Stimulated activated CD4-positive, alpha-beta T cell treated with anti-CD3 and anti-CD28 coated beads, Interleukin-15, amount 100 ng/mL, for 1 hour (primary cell): Measurements from ENCODE around the gene ZKSCAN2.

ENCODE experiments used
- DNase-seq, 2 donors: peaks; one replicate each; pipeline ENCODE4 v3.0.0-alpha.2; 2020; ENCODE audit warnings: low read depth in 1 of 2, low spot score in 1 of 2

The ZKSCAN2 gene

DNA sequence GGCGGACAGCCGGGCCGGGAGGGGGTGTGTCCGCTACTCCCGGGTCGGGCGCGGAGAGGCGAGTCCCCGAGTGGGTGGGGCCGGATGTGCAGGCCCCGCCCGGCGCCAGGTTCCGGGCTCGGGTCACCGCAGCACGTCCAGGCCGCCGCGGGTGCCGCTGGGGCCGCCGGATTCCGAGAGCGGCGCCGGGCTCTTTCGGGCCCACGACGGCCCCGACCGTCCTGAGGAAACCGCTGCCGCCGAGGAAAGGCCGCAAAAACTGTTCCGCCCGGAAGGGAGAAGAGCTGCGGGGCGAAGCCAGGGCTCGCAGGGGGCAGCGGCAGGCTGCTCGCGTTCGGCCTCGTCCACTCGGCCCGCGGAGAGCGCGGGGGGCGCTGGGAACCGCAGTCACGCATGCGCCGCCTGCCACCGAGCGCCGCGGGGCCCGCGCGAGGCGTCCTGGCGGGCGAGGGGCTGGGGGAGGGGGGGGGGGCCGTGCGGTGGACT, at the start of gene ZKSCAN2:
Gene ZKSCAN2, minus strand, starts transcription at position 376 of the 486 bp plus-strand sequence. CDS start 718 bp downstream, outside the sequence.
- DNase-seq, result peak; percentile 65 to 70

DNA sequence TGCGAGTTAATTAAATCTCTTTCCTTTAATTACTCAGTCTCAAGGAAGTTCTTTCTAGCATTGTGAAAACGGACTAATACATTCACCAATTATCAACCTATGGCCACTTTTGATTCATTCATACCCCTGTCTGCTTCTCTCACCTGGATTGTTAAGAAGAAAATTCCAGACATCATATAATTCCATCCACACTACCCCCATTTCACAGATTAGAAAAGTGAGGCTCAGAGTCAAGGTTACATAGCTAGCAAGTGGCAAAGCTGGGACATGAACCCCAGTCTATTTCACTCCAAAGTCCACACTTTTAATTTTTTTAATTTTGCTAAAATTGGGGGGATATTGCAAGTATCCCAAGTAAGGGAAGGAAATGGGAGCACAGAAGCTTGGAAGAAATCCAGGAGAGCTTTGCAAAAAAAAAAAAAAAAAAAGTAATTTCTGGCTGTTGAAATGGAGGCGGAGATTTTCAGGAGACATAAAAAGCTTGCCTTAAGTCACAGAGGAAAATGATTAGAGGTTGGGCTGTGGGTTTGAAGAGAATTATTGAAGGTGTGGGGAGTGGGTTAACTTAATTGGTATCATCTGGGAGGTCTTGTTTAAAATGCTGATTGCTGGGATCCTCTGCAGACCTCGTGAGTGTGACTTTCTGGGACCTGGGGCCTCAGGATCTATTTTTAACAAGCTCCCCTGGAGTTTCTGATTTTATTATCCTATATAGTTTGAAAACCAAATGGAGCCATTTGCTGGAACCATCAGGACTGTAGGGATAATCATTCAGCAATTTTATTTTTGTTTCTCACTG, 42.3 kb upstream of the ZKSCAN2 start:
- DNase-seq, result no peak

DNA sequence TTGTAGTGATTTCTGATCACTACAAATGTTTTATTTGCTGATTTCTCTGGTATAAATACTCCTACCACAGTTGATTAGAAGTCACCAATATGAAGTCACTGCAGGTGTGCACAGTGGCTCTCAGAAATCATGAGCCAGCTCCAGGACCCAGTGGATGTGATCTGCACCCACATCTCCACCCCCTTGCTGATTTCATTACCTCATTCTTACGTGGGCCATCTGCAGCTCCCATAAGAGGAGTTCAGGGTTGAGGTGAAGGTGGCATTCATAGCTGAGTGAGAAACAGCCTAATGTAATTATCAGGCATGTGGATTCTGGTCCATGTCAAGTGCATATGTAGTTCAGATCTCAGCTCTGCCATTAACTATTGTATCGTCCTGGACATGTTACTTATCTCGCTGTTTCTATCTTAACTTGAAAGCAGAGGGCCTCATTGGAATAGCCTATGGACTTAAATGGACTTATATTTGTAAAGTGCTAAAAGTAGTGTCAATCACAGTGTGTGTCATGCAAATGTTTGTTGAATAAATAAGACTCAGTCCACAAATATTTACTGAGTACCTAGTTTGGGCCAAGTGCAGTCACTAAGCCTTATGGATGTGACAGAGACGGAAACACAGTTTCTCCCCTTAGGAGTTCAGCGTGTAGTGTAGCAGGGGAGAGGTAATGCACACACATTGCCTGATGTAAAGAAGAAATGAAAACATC, 40.7 kb upstream of the ZKSCAN2 start:
- no peak for DNase-seq

DNA sequence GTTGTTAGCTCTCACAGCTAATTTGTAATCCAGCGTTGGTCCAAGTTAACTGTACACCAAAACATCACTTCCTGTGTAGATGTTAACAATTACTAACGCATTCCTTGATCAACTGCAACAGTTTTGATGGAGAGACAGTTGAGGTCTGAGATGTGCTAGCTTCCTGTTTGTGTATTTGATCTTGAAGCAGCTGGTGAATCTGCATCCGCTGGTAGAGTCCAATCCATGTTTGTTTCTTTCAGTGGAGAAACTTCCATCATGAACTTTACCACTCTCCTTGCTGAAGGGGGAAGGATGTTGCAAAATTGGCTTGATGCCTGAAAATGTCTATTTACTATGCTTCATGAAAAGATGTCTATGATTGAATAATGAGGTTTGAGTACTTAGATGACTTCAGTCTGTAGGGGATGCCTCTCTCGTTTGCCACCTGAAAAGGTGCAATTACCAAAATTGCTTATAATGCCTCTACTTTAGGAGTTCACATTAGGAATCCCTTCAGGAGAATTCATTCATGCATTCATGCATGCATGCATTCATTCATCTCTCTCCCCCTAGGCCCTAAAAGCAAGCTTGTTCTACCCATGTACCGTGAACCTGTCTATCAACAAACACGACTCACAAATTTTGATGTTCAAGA, 39.6 kb upstream of the ZKSCAN2 start:
- no peak for DNase-seq

GRCh38 chr16:25291580-25291979, 33.9 kb upstream of the ZKSCAN2 start:
- no peak for DNase-seq

DNA sequence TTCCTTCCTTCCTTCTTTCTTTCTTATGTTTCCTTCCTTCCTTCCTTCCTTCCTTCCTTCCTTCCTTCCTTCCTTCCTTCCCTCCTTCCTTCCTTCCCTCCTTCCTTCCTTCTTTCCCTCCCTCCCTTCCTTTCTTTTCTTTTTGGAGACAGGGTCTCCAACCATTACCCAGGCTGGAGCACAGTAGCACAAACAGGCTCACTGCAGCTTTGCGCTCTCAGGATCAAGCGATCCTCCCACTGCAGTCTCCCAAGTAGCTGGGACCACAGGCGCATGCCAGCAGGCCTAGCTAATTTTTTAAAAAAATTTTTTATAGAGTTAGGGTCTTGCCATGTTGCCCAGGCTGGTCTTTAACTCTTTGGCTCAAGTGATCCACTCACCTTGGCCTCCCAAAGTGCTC, 31.8 kb upstream of the ZKSCAN2 start:
- DNase-seq, result no peak

DNA sequence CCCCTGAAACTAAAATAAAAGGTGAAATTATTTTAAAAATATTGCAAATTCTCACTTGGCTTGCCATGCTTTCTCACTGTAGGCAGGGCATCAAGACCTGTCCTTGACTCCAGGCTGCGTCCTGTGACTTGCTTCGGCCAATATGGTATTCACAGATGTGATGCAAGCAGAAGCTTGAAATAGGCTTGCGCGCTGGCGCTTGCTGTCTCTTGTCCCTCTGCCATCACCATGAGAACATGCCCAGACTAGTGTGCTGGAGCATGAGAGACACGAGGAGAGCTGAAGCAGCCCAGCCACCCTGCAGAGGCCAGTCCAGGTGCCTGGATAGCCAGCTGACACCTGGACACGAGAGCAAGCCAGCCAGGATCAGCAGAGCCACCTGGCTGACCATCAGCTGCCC, 21.8 kb upstream of the ZKSCAN2 start:
- DNase-seq, result no peak

- no peak for DNase-seq
These were observed 13.8 kb upstream of the ZKSCAN2 start for GRCh38 chr16:25271421-25271820.

DNA sequence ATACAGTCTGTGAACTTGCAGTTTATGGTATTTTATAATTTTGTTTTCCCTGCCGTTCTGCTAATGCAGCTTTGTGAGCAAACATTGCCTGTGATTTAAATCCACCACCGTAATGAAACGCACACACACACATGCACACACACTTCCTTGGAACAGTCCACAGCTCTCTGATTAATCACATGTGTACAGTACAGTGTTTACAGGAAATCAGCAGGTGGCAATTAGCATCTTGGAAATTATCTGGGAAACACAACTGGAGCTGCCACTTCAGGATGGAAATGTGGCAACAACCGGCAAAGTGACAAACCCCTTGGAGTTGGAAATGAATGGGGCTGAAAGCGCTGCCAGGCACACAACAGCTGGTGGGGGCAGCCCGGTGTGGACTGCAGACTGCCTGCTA, 12.9 kb upstream of the ZKSCAN2 start:
- no peak for DNase-seq

- no peak for DNase-seq
These were observed 12.2 kb upstream of the ZKSCAN2 start for GRCh38 chr16:25269879-25270278.

DNA sequence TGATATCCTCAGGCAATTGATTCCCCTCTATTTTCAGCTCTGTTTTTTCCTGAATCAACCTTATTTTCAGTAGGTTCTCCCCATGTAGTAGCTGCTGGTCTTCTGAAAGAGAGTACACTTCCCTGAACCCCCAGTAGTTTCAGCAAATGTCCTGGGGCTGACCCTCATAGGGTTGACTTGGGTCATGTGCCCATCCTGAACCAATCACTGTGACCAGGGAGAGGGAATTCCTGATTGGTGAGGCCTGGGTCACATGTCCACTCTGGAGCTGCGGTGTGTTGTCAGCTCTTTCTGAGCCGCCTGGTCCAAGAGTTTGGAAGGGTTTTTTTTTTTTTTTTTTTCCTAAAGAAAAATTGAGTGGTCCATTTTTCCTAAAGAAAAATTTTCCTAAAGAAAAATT, 8.3 kb upstream of the ZKSCAN2 start:
- no peak for DNase-seq

GRCh38 chr16:25264597-25264996, 7.0 kb upstream of the ZKSCAN2 start:
- no peak for DNase-seq

GRCh38 chr16:25260416-25260815, 2.8 kb upstream of the ZKSCAN2 start:
- no peak for DNase-seq

DNA sequence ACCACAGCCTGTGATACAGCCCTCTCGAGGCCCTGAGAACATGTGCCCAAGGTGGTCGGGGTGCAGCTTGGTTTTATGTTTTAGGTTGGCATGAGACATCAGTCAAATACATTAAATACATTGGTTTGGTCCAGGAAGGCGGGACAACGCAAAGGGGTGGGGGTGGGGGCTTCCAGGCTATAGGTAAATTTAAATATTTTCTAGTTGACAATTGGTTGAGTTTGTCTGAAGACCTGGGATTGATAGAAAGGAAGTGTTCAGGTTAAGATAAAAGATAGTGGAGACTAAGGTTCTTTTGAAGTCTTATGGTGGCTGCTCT, 1.2 kb upstream of the ZKSCAN2 start:
- DNase-seq, result no peak

GRCh38 chr16:25257956-25258860, 563 bp upstream of the ZKSCAN2 start:
- peak; percentile 48 to 68 for DNase-seq

DNA sequence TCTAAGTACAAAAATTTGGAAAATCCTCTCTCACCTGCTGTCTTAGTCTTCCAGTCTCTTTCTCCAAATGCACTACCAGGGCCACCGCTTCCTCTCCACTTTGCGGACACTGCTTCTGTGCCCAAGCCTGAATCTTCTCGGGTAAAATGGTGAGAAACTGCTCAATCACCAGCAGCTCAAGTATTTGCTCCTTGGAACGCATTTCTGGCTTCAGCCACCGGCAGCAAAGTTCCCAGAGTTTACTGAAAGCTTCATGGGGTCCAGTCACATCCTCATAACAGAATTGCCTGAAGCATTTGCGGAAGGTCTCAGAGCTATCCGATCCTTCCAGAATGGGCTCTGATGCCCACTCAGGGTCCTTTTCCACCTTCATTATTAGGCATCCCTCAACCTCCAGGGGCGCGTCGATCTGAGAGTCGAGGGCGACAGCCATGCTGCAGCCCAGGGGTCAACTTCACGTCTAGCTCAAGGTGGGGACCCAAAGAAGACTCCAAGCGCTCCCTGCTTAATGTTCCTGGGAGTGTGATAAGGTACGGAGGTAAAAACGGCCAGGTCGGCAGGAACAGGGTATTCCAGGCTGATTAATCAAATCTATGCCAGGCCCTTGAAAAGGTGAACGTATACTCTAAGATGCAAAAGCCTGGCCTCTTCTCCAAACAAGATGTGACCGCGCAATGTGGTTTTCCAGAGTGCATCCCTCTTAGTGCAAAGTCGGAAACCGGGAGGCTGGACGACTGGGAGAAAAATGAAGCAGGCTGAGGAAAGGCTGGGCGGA, 763 bp downstream of the ZKSCAN2 start:
- DNase-seq, result no peak

DNA sequence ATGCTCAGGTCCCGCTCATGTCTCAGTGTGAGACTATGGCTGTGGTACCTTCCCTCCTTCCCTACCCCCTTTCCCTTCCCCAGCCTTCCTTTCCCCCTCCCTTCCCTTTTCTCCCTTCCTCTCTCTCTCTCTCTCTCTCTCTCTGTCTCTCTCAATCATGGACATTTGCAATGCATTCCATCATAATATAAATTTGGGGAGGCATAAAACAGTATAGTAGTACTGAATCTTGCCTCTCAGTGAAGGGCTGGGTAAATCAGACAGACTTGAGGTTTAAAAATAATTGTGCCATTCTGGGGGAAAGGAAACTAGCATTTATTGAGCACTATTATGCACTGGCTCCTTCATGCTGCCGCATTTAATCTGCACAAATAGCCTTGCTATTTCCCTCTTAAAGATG, 4.3 kb downstream of the ZKSCAN2 start:
- DNase-seq, result no peak

DNA sequence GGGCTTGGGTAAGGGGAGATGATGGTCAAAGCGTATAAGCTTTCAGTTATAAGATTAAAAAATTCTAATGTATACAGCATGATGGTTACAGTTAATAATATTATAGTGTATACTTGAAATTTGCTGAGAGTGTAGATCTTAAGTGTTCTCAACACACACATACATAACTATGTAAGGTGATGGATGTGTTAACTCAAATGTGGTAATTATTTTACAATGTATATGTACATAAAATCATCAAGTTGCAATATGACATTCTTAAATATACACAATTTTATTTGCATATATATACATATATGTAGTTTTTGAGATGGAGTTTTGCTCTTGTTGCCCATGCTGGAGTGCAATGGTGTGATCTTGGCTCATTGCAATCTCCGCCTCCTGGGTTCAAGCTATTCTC, 7.2 kb downstream of the ZKSCAN2 start:
- DNase-seq, result no peak

- DNase-seq, result no peak
These were observed 21.7 kb downstream of the ZKSCAN2 start for GRCh38 chr16:25235991-25236390.

DNA sequence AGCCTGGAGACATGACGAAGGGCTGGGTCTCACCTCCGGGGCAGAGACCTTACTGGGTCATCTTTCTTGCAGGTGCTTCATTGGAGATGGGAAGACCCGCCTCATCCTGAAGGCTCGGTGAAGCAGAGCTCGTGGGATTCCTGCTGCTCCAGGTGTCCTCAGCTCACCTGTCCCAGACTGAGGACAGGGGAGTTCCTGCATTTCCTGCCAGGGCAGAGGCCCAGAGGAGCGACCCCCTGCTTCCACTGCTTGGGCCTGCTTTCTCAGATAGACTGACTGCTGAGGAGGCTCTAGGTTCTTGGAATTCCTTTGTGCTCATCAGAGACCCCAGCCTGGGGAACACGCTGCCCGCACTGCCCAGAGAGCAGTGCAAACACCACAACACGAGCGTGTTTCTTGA, 29.3 kb downstream of the ZKSCAN2 start:
- no peak for DNase-seq
